Raji (cell line): ENCODE data around the gene ZFYVE26.

Experiments
- POLR2A ChIP-seq: IDR thresholded peaks from 2 replicates; pipeline ENCODE4 v1.6.1; 2011; ENCODE audit warnings: low read depth, low read length, control low read depth; ENCODE audit not compliant: insufficient read depth

Gene ZFYVE26

GRCh38 chr14:67816326-67817002 lies at the start of gene ZFYVE26:
Gene ZFYVE26 (minus strand): TSS chr14:67816590. CDS start chr14:67815963, 627 bp downstream.
- TF ChIP-seq POLR2A, result peak; percentile 51

DNA sequence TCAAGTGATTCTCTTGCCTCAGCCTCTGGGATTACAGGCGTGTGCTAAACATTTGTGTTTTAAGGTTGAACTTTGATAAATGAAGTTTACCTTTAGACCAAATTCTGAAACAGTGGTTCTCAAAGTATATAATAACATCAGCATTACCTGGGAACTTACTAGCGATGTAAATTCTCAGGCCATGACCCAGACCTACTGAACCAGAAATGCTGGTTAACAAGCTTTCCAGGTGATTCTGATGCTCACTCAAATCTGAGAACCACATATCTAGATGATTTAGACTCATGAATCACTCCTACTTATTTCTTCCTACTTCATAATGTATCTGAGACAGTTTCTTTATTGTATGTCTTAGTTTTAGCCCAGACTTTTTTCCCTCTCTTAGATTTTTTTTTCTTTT lies 46.8 kb upstream of the ZFYVE26 start:
- TF ChIP-seq POLR2A, result no peak

- TF ChIP-seq POLR2A, result no peak
Measured at GRCh38 chr14:67859169-67859749, 42.9 kb upstream of the ZFYVE26 start.

DNA sequence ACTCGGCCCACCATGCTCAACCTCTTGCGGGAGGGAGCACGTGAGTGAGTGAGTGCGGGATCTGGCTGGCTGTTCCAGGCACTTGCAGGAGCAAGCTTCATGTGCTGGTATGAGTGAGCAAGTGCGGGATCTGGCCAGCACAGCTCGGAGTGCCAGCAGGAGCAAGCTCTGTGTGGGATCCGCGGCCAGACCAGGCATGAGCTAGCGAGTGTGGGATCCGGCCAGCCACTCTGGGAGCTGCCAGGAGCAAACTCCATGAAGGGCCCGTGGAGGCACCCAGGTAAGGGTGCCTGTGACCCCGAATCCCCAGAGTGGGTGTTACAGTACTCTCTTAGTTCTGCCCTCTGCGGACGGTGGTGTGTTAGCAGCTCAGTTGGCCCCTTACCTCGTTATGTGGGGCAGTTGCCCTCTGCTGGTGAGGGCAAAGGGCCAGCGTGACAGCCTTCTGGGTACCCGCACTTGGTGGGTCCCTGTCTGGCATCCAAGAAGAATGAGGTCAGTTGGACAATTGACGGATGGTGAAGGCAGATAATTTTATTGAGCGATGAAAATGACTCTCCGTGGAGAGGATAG lies 41.5 kb upstream of the ZFYVE26 start:
- TF ChIP-seq POLR2A, result no peak

DNA sequence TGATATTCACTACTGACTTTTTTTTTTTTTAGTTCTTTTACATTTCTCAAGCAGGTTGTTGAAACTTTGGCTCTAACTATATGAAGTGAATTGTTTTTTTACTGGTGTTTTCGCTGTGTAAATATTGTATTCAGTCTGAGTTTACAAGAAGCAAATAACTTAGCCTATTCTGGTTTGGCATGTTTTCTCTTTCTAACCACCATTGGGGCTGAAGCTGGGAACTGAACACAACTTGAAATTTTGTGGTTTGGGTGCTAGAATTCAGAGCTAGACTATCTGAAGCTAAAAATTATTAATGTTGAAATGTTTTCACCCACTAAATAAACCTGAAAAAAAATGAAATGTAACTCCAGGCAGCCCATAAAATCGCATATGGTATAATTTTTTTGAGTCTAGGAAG lies 40.4 kb upstream of the ZFYVE26 start:
- no peak for TF ChIP-seq POLR2A

DNA sequence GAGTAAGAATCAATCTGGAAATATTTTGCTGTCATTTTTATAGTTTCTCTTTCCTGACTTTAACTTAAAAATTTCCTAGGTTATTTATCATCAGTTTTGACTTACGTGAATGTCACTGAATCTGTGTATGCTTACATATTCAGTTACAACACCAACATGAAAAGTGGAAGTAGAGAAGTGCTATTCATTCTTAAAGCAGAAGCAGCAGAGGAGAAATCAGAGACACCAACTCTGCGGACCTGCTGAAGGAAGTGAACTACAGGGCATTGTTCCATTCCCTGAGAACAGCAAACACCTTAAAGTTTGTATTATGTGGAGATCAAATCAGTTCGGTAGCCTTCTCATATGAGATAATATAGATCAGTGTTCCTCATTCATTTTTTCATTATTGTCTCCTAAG lies 37.3 kb upstream of the ZFYVE26 start:
- no peak for TF ChIP-seq POLR2A

DNA sequence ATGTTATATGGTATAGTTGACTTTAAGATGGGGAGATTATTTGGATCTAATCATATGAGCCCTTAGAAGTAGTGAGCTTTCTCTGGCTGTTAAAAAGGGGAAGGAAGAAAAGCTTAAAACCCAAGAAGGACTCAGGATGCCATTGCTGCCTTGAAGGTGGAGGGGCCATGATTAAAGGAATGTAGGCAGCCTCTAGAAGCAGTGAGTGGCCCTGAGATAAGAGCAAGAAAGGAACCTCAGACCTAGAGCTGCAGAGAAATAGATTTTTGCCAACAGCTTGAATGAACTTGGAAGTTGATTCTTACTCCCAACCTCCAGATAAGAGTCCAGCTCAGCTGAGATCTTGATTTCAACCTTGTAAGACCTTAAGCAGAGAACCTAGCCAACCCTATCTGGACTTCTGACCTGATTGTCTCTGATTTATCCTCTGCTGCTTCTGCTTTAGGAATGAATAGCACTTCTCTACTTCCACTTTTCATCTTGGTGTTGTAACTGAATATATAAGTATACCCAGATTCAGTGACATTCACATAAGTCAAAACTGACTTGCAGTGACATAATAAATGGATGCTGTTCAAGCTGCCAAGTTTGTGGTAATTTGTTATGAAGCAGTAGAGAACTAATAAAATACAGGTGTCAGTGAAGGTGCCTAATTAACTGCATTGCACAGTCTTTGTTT lies 36.7 kb upstream of the ZFYVE26 start:
- no peak for TF ChIP-seq POLR2A

DNA sequence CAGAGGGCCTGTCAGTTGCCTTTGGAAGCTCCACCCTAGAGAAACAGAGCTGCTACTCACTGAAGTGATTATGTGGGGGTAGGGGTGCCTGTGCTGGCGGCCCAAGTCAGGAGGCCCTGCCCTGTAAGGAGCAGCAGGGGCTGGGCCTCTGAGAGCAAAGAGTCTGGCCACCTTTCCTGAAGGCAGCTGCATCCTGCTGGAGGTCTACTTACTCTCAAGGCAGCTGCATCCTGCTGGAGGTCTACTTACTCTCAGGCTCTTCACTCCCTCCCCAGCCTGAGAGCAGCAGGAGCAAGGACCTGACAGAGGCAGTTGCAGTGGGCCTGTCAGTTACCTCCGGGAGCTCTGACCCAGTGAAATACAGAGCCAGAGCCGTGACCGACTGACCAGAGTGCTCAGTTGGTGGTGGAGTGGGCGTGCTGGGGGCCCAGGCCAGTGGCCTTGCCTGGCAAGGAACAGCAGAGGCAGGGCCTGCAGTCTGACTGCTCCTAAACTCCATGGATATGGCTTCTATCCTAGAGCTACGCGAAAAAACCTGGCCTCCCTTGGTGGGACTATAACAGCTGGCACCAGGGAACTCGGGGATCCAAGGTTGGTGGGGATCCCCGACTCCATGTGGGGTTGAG lies 35.5 kb upstream of the ZFYVE26 start:
- TF ChIP-seq POLR2A, result no peak

DNA sequence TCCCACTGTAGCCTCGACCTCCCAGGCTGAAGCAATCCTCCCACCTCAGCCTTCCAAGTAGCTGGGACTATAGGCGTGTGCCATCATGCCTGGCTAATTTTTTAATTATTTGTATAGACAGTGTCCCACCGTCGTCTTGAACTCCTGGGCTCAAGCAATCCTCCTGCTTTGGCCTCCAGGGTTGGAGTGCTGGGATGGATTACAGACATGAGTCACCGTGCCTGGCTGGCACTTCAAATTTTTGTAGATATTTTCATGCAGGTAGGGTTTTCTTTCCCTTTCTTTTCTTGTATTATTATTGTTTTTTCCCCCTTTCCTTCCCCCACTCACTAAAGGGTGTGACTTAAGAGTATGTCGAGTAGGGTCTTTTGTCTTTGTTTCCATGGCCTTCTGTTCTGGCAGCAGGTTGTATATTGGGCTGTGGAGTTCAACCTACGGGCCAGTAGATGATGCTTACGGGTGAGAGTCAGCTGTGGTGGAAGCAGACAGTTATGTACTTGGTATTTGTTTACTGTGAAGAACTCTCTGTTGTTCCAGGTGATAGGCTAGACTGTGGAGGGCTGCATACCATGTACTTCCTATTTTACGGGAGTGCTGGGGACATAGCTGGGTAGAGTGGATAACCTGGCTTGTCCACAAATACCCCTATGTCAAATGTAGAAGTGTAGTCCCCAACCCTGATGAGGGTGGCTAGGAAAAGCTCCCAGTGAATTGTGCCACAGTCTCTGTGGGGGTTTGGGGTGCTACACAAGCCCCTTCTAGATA lies 33.9 kb upstream of the ZFYVE26 start:
- no peak for TF ChIP-seq POLR2A

GRCh38 chr14:67846029-67846610 lies 29.7 kb upstream of the ZFYVE26 start:
- no peak for TF ChIP-seq POLR2A

GRCh38 chr14:67837011-67837624 lies 20.7 kb upstream of the ZFYVE26 start:
- TF ChIP-seq POLR2A, result no peak

GRCh38 chr14:67835596-67835995 lies 19.2 kb upstream of the ZFYVE26 start:
- no peak for TF ChIP-seq POLR2A

DNA sequence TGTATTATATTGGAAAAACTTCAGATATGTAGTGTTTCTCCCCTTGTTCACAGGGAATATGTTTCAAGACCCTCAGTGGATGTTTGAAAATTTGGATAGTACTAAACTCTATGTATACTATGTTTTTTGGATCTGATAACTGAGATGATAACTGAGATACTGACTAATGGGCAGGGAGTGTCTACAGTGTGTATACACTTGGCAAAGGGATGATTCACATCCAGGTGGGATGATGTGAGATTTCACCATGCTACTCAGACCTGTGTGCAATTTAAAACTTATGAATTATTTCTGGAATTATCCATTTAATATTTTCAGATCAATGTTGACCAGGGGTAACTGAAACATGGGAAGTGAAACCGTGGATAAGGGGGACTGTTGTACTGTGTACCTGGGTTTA lies 17.0 kb upstream of the ZFYVE26 start:
- TF ChIP-seq POLR2A, result no peak

DNA sequence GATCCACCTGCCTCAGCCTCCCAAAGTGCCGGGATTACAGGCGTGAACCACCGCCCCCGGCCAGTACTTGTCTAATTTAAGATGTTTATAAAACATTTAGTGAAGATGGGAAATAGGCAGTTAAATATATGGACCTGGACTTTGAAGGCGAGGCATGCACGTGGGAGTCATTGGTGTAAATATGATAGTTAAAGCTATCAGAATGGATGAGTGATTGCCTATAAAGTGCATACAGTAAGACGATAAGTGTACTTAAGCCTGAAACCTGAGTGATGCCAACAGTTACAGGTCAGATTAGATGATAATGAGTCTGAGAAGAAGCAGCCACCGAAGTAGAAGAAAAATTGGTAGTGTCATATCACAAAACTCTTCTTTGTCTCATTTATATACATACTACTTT lies 14.7 kb upstream of the ZFYVE26 start:
- TF ChIP-seq POLR2A, result no peak
